MM.1S (cell line): ENCODE measurements around the gene RPS6KA2.

ENCODE experiments used
- DNase-seq: peaks from one replicate; pipeline ENCODE4 v3.0.0-alpha.2; 2015
- H2AFZ ChIP-seq: fragments of 300-600 bp; sonication (generic); 2 replicates; pipeline ENCODE4 v1.6.0; 2016; ENCODE audit warnings: antibody characterized with exemption, low read length
- H3F3A ChIP-seq: fragments of 300-600 bp; sonication (generic); 2 replicates; pipeline ENCODE4 v1.6.1; 2016; ENCODE audit warnings: mild to moderate bottlenecking, antibody characterized with exemption, low read length, moderate library complexity, mixed read lengths; ENCODE audit not compliant: insufficient read depth
- H3K27ac ChIP-seq: fragments of 300-600 bp; sonication (generic); 2 replicates; pipeline ENCODE4 v1.5.1; 2016; ENCODE audit warnings: mild to moderate bottlenecking, low read length
- H3K27me3 ChIP-seq: fragments of 300-600 bp; sonication (generic); replicated peaks from 2 replicates; pipeline ENCODE4 v1.6.0; 2016; ENCODE audit warnings: low read length; ENCODE audit not compliant: insufficient read depth
- H3K36me3 ChIP-seq: fragments of 300-600 bp; sonication (generic); replicated peaks from 2 replicates; pipeline ENCODE4 v1.6.1; 2016; ENCODE audit warnings: mild to moderate bottlenecking, low read length, mixed read lengths; ENCODE audit not compliant: insufficient read depth
- H3K4me1 ChIP-seq: fragments of 300-600 bp; sonication (generic); 2 replicates; pipeline ENCODE4 v1.6.1; 2016; ENCODE audit warnings: low read length, mixed read lengths
- H3K4me2 ChIP-seq: fragments of 300-600 bp; sonication (generic); 2 replicates; pipeline ENCODE4 v1.6.0; 2016; ENCODE audit warnings: low read depth, low read length
- H3K4me3 ChIP-seq: fragments of 300-600 bp; sonication (generic); 2 replicates; pipeline ENCODE4 v1.5.1; 2016; ENCODE audit warnings: low read length, mixed read lengths
- H3K79me2 ChIP-seq: fragments of 300-600 bp; sonication (generic); 2 replicates; pipeline ENCODE4 v1.6.1; 2016; ENCODE audit warnings: mixed run types, low read length, mixed read lengths
- H3K9ac ChIP-seq: fragments of 300-600 bp; sonication (generic); 2 replicates; pipeline ENCODE4 v1.6.1; 2016; ENCODE audit warnings: low read length, mixed read lengths
- H3K9me2 ChIP-seq: fragments of 300-600 bp; sonication (generic); replicated peaks from 2 replicates; pipeline ENCODE4 v1.6.1; 2016; ENCODE audit warnings: mild to moderate bottlenecking, low read length, mixed read lengths; ENCODE audit not compliant: insufficient read depth
- H3K9me3 ChIP-seq: fragments of 300-600 bp; sonication (generic); replicated peaks from 2 replicates; pipeline ENCODE4 v1.6.1; 2016; ENCODE audit warnings: mild to moderate bottlenecking, low read length, mixed read lengths; ENCODE audit not compliant: insufficient read depth
- H4K20me1 ChIP-seq: fragments of 300-600 bp; sonication (generic); 2 replicates; pipeline ENCODE4 v1.6.1; 2016; ENCODE audit warnings: mild to moderate bottlenecking, low read length, moderate library complexity, mixed read lengths; ENCODE audit not compliant: insufficient read depth
- EZH2 ChIP-seq: fragments of 300-600 bp; sonication (generic); optimal IDR thresholded peaks from 2 replicates; pipeline ENCODE3; 2017; ENCODE audit warnings: low read depth, mild to moderate bottlenecking, antibody characterized with exemption, low read length, mixed read lengths
- EZH2phosphoT487 ChIP-seq: fragments of 300-600 bp; sonication (generic); IDR thresholded peaks from 2 replicates; pipeline ENCODE4 v1.6.1; 2018; ENCODE audit warnings: antibody characterized with exemption, low read length
- TF ChIP-seq, protein P1 (sequence below): fragments of 300-600 bp; sonication (generic); IDR thresholded peaks from 2 replicates; pipeline ENCODE4 v1.5.1; 2016; ENCODE audit warnings: antibody characterized with exemption, low read length, mixed read lengths

The RPS6KA2 gene

DNA sequence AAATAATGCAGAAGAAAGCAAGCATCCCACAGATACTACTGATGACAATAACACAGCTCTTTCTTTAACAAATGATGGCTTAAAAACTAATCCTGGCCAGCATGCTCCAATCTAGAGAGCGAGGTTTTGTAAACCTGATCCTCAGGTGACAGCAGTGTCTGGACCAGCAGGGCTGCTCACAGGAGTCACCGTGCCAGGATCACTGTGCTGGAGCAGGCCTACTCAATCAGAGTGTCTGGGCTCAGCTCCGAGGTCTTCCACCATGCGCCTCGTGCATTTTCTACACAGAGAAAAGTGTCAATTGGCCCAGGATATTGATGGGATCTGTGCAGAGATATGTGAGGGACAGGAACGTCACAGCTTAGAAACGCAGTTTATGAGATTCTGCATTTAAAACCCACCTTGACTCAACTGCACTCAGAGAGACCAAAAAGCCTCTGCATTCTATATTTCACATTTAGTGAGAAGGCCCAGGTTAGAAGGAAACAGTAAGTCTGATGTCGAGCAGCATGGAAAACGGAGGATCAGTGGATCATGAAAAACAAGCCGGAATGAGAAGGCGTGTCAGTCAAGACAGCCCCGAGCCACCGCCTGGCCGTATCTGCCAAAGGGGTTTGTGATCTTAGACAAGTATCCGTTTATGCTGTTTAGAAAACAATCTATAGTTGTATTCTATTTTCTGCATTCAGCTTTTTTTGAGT, 48.4 kb downstream of the RPS6KA2 start:
- H3K9me3 ChIP-seq = no peaks in the 10 kb centered on the region
- no peak overlapping the region for H2AFZ ChIP-seq
- H3K27me3 ChIP-seq = no peaks in the 10 kb centered on the region
- no peak overlapping the region for H3K4me3 ChIP-seq
- H4K20me1 ChIP-seq = no peaks in the 10 kb centered on the region
- no peak overlapping the region for H3K27ac ChIP-seq
- H3F3A ChIP-seq = no peaks in the 10 kb centered on the region
- no peaks in the 10 kb centered on the region for H3K79me2 ChIP-seq
- no peak overlapping the region for H3K9ac ChIP-seq
- no peaks in the 10 kb centered on the region for H3K4me1 ChIP-seq
- H3K4me2 ChIP-seq = no peak overlapping the region
- TF ChIP-seq EZH2phosphoT487 (no peak), EZH2 (no peak)
- TF ChIP-seq, protein P1, sequence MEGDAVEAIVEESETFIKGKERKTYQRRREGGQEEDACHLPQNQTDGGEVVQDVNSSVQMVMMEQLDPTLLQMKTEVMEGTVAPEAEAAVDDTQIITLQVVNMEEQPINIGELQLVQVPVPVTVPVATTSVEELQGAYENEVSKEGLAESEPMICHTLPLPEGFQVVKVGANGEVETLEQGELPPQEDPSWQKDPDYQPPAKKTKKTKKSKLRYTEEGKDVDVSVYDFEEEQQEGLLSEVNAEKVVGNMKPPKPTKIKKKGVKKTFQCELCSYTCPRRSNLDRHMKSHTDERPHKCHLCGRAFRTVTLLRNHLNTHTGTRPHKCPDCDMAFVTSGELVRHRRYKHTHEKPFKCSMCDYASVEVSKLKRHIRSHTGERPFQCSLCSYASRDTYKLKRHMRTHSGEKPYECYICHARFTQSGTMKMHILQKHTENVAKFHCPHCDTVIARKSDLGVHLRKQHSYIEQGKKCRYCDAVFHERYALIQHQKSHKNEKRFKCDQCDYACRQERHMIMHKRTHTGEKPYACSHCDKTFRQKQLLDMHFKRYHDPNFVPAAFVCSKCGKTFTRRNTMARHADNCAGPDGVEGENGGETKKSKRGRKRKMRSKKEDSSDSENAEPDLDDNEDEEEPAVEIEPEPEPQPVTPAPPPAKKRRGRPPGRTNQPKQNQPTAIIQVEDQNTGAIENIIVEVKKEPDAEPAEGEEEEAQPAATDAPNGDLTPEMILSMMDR = no peak
- no peaks in the 10 kb centered on the region for H3K36me3 ChIP-seq
- DNase-seq = no peak
- H3K9me2 ChIP-seq = no peaks in the 10 kb centered on the region

DNA sequence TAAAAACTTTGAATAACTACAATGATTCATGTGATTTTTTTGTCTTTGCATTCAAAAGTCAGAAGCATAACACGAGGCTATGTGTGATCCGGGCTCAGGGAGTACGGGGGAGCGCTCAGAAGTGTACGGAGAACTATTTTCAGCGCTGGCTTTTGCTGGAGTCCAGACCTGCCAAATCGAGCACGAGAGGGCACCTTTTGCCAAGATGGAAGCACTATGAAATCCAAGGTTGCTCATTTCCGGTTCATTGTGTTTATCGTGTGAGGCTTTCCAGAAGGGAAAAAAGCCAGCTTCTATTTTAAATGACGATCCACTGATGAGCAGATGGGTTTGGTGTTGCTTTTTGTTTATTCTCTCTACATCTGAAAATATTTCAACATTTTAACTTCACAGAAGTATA, 51.8 kb downstream of the RPS6KA2 start:
- no peak for DNase-seq
- Histone ChIP-seq H4K20me1 (no peaks in the 10 kb centered on the region), H3K79me2 (no peaks in the 10 kb centered on the region)

DNA sequence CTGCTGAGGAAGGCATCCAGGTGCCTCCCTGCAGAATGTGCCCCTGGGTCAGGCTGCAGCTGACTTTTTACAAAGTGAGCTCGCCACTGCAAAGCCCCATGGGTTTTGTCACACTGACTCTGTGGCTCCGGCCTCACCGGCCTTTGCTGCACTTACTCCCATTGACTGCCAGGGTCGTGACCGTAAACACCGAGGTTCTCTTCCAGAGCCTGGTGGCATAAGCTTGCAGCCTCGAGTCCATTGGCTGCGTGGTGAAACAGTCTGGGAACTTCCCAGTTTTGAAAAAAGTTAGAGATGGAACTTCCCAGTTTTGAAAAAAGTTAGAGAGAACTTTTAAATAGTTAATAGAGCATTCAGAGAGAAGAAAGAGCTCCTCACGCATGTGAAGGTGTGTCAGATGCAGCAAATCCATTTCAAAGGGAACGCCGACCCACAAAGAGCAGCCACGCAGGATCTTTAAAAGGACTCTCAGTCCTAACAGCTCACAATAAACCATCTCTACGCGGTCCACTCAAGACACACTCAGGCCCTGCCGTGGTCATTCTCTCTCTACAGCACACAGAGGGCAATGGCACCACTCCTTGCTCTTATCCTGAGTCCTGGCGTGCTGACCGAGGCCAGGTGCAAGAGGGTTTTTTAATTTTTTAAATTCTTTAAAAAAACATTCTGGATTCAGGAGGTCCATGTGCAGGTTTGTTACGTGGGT, 53.4 kb downstream of the RPS6KA2 start:
- no peaks in the 10 kb centered on the region for H3K79me2 ChIP-seq
- H3F3A ChIP-seq = no peaks in the 10 kb centered on the region
- H3K9me2 ChIP-seq = no peaks in the 10 kb centered on the region
- H2AFZ ChIP-seq = no peak overlapping the region
- no peaks in the 10 kb centered on the region for H3K4me1 ChIP-seq
- no peak overlapping the region for H3K4me3 ChIP-seq
- H3K4me2 ChIP-seq = no peak overlapping the region
- DNase-seq = no peak
- H4K20me1 ChIP-seq = no peaks in the 10 kb centered on the region
- no peak overlapping the region for H3K9ac ChIP-seq
- H3K27ac ChIP-seq = no peak overlapping the region
- no peaks in the 10 kb centered on the region for H3K36me3 ChIP-seq
- H3K9me3 ChIP-seq = no peaks in the 10 kb centered on the region
- H3K27me3 ChIP-seq = no peaks in the 10 kb centered on the region
- TF ChIP-seq, protein P1 = no peak
- TF ChIP-seq EZH2 = no peak
- TF ChIP-seq EZH2phosphoT487 = no peak

More for the DNA sequence above, 51.8 kb downstream of the RPS6KA2 start:
- no peaks in the 10 kb centered on the region for H3F3A ChIP-seq
- H3K9me2 ChIP-seq = no peaks in the 10 kb centered on the region
- H3K27ac ChIP-seq = no peak overlapping the region
- no peak overlapping the region for H3K4me2 ChIP-seq
- no peaks in the 10 kb centered on the region for H3K36me3 ChIP-seq
- H2AFZ ChIP-seq = no peak overlapping the region
- H3K4me3 ChIP-seq = no peak overlapping the region
- H3K9me3 ChIP-seq = no peaks in the 10 kb centered on the region
- H3K27me3 ChIP-seq = no peaks in the 10 kb centered on the region
- no peaks in the 10 kb centered on the region for H3K4me1 ChIP-seq
- TF ChIP-seq EZH2 (no peak), EZH2phosphoT487 (no peak)
- TF ChIP-seq, protein P1 = no peak
- H3K9ac ChIP-seq = no peak overlapping the region
